ENCODE results near the gene TMEM145.

DNA sequence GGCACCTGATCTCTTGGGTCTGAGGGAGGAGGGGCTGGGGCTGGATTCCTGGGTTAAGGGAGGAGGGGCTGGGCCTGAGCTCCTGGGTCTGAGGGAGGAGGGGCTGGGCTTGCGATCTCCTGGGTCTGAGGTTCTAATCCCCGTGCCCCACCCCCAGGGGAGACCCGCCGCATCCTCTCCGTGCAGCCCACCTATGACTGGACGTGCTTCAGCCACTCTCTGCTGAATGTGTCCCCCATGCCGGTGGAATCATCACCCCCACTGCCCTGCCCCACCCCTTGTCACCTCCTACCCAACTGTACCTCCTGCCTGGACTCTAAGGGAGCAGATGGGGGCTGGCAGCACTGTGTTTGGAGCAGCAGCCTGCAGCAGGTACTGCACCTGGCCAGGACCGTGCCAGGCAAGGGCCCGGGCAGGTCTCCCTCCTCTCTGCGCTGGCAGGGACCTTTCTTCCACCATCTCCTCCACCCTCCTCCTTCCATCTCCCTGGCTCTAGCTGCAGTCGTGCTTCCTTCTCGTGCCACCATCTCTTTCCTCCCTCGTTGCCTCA, 49.9 kb downstream of the TMEM145 start:
- TF ChIP-seq, protein P1, sequence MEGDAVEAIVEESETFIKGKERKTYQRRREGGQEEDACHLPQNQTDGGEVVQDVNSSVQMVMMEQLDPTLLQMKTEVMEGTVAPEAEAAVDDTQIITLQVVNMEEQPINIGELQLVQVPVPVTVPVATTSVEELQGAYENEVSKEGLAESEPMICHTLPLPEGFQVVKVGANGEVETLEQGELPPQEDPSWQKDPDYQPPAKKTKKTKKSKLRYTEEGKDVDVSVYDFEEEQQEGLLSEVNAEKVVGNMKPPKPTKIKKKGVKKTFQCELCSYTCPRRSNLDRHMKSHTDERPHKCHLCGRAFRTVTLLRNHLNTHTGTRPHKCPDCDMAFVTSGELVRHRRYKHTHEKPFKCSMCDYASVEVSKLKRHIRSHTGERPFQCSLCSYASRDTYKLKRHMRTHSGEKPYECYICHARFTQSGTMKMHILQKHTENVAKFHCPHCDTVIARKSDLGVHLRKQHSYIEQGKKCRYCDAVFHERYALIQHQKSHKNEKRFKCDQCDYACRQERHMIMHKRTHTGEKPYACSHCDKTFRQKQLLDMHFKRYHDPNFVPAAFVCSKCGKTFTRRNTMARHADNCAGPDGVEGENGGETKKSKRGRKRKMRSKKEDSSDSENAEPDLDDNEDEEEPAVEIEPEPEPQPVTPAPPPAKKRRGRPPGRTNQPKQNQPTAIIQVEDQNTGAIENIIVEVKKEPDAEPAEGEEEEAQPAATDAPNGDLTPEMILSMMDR (conservative IDR thresholded peaks at IDR 0.05; ENCODE audit: low read length) = no peak
- no peak for TF ChIP-seq EZH2phosphoT487 (IDR thresholded peaks at IDR 0.05; ENCODE audit: borderline replicate concordance)

All from Loucy (cell line).